ENCODE results near the gene TIGD3.

GRCh38 chr11:65377036-65377435 is 22.5 kb downstream of the TIGD3 start:
- no peak for TF ChIP-seq EZH2 (IDR thresholded peaks at IDR 0.05; ENCODE audit: insufficient read depth, low read length)
- TF ChIP-seq, protein P1, sequence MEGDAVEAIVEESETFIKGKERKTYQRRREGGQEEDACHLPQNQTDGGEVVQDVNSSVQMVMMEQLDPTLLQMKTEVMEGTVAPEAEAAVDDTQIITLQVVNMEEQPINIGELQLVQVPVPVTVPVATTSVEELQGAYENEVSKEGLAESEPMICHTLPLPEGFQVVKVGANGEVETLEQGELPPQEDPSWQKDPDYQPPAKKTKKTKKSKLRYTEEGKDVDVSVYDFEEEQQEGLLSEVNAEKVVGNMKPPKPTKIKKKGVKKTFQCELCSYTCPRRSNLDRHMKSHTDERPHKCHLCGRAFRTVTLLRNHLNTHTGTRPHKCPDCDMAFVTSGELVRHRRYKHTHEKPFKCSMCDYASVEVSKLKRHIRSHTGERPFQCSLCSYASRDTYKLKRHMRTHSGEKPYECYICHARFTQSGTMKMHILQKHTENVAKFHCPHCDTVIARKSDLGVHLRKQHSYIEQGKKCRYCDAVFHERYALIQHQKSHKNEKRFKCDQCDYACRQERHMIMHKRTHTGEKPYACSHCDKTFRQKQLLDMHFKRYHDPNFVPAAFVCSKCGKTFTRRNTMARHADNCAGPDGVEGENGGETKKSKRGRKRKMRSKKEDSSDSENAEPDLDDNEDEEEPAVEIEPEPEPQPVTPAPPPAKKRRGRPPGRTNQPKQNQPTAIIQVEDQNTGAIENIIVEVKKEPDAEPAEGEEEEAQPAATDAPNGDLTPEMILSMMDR (IDR thresholded peaks at IDR 0.05; ENCODE audit: insufficient read depth, low read depth, low read length), result no peak
